ENCODE results near the gene DBT.

Gene DBT

GRCh38 chr1:100187912-100188311 lies 61.7 kb downstream of the DBT start:
- DNase-seq = no peak

- no peak for DNase-seq
These were observed 65.1 kb downstream of the DBT start for GRCh38 chr1:100184536-100184935.

GRCh38 chr1:100183370-100183769 lies 66.3 kb downstream of the DBT start:
- DNase-seq = no peak

DNA sequence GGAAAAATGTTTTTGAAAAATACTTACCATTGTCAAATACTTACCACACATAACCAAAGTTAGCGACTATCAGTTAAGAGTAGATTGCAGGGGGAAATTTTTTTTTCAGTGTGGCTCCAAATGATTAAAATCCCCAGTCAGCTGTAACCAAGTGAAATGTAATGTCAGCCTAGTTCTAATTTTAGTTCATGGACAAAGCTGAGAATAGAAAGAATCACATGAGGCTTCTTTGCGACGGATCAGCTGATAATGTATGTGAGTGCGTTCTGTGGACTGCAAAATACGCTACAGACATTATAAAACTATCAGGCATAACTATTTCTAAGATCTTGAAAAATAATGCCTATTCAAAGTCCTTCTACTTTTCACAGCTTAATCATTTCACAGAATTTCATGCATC lies 71.5 kb downstream of the DBT start, which contains the start of gene LRRC39:
LRRC39 (minus strand) TSS at position 166 of the 400 bp plus-strand sequence. CDS start 9,740 bp downstream, outside the sequence.
- DNase-seq = no peak

DNA sequence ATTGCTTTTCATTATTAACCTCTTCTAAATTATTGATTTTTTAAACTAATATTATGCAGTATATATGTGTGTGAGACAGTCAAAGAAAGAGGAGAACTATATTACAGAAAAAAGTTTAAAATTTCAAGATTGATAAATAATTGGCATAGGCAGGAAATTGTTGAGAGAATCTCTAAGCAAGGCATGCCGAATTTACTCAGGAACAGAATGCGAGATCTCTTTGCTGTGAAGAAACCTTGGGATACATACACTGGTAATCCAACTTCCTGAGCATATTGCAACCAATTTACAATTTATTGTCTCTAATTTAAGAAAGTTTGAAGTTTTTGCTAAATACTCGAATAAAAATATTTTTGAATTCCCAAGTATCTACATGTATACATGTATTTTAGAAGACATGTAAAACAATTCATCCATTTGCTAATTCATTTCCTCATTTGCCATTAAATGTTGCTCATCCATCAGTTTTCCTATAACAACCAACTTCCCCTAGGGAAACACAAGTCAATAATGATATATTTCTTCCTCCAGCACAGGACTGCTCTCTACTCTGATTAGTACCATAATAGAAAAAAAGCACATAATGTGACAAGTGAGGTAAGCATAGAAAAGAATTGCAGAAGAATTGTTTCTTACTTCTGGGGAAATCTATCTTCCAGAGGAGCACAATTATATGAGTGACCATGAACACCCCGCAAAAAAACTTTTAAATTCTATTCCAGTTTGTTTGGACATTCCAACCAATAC lies 72.2 kb downstream of the DBT start:
- DNase-seq = no peak

DNA sequence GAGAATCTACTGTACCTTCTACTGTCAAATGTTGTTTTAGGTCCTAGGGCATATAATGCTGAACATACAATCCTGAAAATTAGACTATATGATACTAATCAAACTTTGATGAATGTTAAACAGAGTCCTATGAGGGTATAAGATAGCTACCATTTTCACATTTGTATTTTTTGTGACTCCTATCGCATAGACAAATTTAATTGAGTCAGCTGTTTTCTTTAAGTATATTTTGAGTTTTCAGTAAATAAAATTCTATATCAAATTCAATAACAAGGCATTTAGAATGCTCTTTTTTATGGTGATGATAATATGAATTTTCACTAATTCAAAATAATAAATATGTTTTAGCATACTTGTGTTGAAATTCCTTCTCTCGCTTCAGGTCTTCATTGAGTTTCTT lies 81.6 kb downstream of the DBT start:
- DNase-seq = no peak

GRCh38 chr1:100164702-100165101 lies 84.9 kb downstream of the DBT start:
- no peak for DNase-seq

DNA sequence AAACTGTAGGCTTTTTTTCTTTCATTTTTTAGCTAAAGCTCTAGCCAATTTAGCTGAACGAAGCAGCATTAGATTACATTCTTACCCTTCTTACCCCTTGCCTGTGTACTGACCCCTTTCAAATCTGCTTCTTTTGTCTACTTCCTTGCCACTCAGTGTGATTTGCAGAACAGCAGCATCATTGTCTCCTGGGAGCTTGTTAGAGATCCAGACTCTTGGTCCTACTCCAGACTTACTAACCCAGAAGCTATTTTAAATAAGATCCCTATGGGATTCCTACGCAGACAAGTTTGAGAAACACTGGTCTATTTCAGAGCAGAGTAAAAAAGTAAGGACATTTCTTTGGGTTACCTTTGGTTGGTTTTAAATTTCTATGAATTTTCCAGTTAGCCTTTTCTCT lies 85.4 kb downstream of the DBT start:
- no peak for DNase-seq

DNA sequence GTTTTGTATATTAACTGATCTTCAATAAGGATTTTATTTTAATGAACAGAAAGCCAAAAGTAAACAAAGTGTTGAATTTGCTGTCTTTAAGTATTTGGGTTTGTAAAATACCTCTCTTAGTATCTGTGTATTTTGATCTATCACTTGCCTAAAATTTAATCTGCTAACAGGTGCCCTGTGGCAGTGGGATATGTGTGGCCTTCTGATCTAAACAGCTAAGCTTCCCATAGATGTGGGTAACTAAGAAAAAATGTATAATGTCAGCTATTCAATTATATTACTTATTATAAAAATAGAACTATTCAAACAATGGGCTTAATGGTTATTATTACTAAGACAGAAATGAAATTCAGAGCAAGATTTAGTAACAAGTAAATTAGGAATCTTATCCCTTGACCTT lies 86.8 kb downstream of the DBT start:
- DNase-seq = no peak

DNA sequence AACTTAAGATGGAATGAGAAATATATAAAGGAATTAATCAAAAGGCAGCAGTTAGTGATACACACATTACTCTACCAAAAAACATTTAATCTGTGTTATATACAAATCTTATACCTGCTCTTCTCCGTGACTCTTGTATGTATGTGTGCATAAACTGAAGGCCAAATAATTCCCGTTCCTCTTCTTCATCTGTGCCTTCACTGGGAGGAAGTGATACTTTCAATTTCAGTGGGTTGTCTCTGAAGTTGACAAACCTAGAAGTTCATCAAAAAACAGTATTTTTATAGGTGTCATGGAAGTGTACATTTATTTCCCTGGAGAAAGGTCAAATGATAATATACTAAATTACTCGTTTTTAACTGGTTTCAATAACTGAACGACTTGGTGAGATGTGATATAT lies 97.4 kb downstream of the DBT start:
- DNase-seq = no peak

- DNase-seq = no peak
These were observed 98.0 kb downstream of the DBT start for GRCh38 chr1:100151679-100152078.

- DNase-seq = no peak
These were observed 101.8 kb downstream of the DBT start for GRCh38 chr1:100147875-100148274.

- no peak for DNase-seq
These were observed 102.7 kb downstream of the DBT start for GRCh38 chr1:100146958-100147357.

GRCh38 chr1:100145116-100145515 lies 104.5 kb downstream of the DBT start:
- no peak for DNase-seq

GRCh38 chr1:100142343-100142742 lies 107.3 kb downstream of the DBT start:
- no peak for DNase-seq

DNA sequence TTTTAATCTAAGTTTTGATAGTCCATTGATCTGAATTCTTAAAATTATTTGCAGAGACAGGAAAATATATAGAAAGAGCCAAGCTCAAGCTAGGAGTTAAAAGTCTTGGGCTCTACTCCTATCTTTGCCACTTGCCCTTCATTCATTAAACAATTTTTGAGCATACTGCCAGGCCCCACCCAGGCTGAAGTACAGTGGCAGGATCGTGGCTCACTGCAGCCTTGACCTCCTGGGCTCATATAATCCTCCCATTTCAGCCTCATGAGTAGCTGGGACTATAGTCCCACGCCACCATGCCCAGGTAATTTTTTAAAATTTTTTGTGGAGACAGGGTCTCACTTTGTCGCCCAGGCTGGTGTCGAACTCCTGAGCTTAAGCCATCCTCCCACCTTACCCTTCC lies 108.4 kb downstream of the DBT start:
- no peak for DNase-seq

DNA sequence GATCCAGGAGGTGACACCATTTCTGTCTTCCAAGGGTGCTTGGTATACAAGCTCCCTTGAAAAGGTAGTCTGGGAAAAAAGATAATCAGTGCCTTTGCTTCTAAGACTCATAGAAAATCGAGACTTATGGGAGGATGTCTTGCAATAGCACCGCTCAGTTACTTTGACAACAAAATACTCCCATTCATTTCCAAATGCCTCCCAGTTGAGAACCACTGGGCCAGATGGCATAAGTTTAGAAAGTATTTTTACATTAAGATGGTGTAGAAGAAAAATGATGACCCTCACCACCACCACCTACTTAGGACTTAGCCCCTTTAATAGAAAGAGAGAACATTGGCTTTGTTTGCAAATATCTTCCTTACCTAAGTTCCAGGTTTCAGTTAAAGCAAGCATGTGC lies 112.0 kb downstream of the DBT start:
- DNase-seq = no peak
